Esophagus squamous epithelium (tissue), 4 donors: ENCODE data around the gene SVIP.

ENCODE experiments used
- CTCF ChIP-seq, 6 experiments: fragments of 450-650 bp in 4 of 6; fragments of 200-600 bp in 2 of 6; sonication (generic) in 2 of 6; IDR thresholded peaks; one replicate each; pipeline ENCODE4 v1.5.1; 2016 to 2019; ENCODE audit warnings: antibody characterized with exemption in 6 of 6, mild to moderate bottlenecking in 4 of 6, moderate library complexity in 4 of 6
- POLR2A ChIP-seq, 4 donors: fragments of 450-650 bp; IDR thresholded peaks; one replicate each; pipeline ENCODE4 v1.6.1; 2017; ENCODE audit warnings: antibody characterized with exemption in 4 of 4, mild to moderate bottlenecking in 4 of 4, moderate library complexity in 3 of 4

GRCh38 chr11:22792497-22792896 lies 37.1 kb downstream of the SVIP start:
- TF ChIP-seq CTCF (IDR thresholded peaks at IDR 0.05) (no peak), POLR2A (IDR thresholded peaks at IDR 0.05) (no peak)
